Tibial artery (tissue), 4 donors: ENCODE measurements around the gene TMC3.

Source experiments
- DNase-seq, 2 donors: peaks; one replicate each; pipeline ENCODE4 v3.0.0-alpha.2; 2019
- H3K27ac ChIP-seq, 2 donors: fragments of 200-600 bp; sonication (generic) in 1 of 2; 1 replicate in 1 of 2; 2 replicates in 1 of 2; pipeline ENCODE4 v1.5.1; 2018 to 2019; ENCODE audit warnings: mild to moderate bottlenecking in 1 of 2
- H3K27me3 ChIP-seq, 2 donors: fragments of 200-600 bp; sonication (generic) in 1 of 2; one replicate each; pipeline versions ENCODE4 v1.5.1 to v1.6.0; 2016 to 2019
- H3K36me3 ChIP-seq, 3 donors: fragments of 200-600 bp; sonication (generic) in 2 of 3; one replicate each; pipeline ENCODE4 v1.5.1; 2016 to 2019; ENCODE audit warnings: mild to moderate bottlenecking in 2 of 3
- H3K4me1 ChIP-seq, 4 donors: fragments of 200-600 bp; sonication (generic) in 2 of 4; 1 replicate in 3 of 4; 2 replicates in 1 of 4; pipeline ENCODE4 v1.5.1; 2016 to 2019
- H3K4me3 ChIP-seq, 2 donors: fragments of 200-600 bp; sonication (generic) in 1 of 2; 1 replicate in 1 of 2; 2 replicates in 1 of 2; pipeline ENCODE4 v1.5.1; 2018 to 2019; ENCODE audit warnings: mild to moderate bottlenecking in 2 of 2
- H3K9me3 ChIP-seq, 3 donors: fragments of 200-600 bp; sonication (generic) in 1 of 3; one replicate each; pipeline ENCODE4 v1.5.1; 2016 to 2019
- intact Hi-C: fragments of 100-400 bp; cut with DNase I; formaldehyde crosslinking; loops from one replicate; pipeline ENCODE4 v1.15.0; 2023; ENCODE audit warnings: low total_unique reads
- TF ChIP-seq, protein P1 (sequence below), 2 experiments: fragments of 200-600 bp in 1 of 2; fragments of 450-650 bp in 1 of 2; IDR thresholded peaks; one replicate each; pipeline ENCODE4 v1.5.1; 2017 to 2019; ENCODE audit warnings: antibody characterized with exemption in 2 of 2, mild to moderate bottlenecking in 1 of 2, moderate library complexity in 1 of 2

TMC3 gene

GRCh38 chr15:81288616-81289015 lies 85.4 kb downstream of the TMC3 start:
- Histone ChIP-seq H3K4me1 (no peaks in the 10 kb centered on the region), H3K27ac (no peak overlapping the region), H3K27me3 (no peaks in the 10 kb centered on the region), H3K4me3 (no peak overlapping the region), H3K9me3 (no peaks in the 10 kb centered on the region), H3K36me3 (peaks cover 0 to 26% (median 13%) of the 10 kb centered on the region in 3 donors)
- TF ChIP-seq, protein P1, sequence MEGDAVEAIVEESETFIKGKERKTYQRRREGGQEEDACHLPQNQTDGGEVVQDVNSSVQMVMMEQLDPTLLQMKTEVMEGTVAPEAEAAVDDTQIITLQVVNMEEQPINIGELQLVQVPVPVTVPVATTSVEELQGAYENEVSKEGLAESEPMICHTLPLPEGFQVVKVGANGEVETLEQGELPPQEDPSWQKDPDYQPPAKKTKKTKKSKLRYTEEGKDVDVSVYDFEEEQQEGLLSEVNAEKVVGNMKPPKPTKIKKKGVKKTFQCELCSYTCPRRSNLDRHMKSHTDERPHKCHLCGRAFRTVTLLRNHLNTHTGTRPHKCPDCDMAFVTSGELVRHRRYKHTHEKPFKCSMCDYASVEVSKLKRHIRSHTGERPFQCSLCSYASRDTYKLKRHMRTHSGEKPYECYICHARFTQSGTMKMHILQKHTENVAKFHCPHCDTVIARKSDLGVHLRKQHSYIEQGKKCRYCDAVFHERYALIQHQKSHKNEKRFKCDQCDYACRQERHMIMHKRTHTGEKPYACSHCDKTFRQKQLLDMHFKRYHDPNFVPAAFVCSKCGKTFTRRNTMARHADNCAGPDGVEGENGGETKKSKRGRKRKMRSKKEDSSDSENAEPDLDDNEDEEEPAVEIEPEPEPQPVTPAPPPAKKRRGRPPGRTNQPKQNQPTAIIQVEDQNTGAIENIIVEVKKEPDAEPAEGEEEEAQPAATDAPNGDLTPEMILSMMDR (IDR thresholded peaks at IDR 0.05): no peak
- no peak for DNase-seq
- intact Hi-C loops: no loop called here

GRCh38 chr15:81288040-81288439 lies 86.0 kb downstream of the TMC3 start:
- no peak overlapping the region for H3K27ac ChIP-seq
- intact Hi-C loops: no loop called here

DNA sequence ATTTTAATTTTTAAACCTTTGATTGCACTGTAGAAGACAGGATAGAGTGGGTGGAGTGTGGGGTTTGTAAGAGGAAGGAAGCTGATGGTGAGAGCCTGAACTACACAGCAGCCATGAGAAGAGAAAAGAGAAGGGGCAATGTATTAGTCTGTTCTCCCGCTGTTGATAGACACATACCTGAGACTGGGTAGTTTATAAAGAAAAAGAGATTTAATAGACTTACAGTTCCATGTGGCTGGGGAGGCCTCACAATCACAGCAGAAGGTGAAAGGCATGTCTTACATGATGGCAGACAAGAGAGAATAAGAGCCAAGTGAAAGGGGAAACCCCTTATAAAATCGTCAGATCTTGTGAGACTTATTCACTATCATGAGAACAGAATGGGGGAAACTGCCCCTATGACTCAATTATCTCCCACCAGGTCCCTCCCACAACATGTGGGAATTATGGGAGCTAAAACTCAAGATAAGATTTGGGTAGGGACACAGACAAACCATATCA lies 87.3 kb downstream of the TMC3 start:
- Histone ChIP-seq H3K27me3 (no peaks in the 10 kb centered on the region), H3K9me3 (no peaks in the 10 kb centered on the region), H3K36me3 (peaks cover 0 to 14% (median 13%) of the 10 kb centered on the region in 3 donors), H3K4me3 (no peak overlapping the region), H3K27ac (no peak overlapping the region), H3K4me1 (no peaks in the 10 kb centered on the region)
- peak in 1 of 2 donors; percentile 10 for DNase-seq
- intact Hi-C loops: no loop called here
- TF ChIP-seq, protein P1 (IDR thresholded peaks at IDR 0.05): no peak

More at GRCh38 chr15:81288040-81288439, 86.0 kb downstream of the TMC3 start:
- no peaks in the 10 kb centered on the region for H3K4me1 ChIP-seq
- H3K27me3 ChIP-seq: no peaks in the 10 kb centered on the region
- no peak overlapping the region for H3K4me3 ChIP-seq
- DNase-seq: peak in 1 of 2 donors; percentile 7
- H3K36me3 ChIP-seq: peaks cover 0 to 21% (median 12%) of the 10 kb centered on the region in 3 donors
- no peaks in the 10 kb centered on the region for H3K9me3 ChIP-seq
- TF ChIP-seq, protein P1 (IDR thresholded peaks at IDR 0.05): no peak

DNA sequence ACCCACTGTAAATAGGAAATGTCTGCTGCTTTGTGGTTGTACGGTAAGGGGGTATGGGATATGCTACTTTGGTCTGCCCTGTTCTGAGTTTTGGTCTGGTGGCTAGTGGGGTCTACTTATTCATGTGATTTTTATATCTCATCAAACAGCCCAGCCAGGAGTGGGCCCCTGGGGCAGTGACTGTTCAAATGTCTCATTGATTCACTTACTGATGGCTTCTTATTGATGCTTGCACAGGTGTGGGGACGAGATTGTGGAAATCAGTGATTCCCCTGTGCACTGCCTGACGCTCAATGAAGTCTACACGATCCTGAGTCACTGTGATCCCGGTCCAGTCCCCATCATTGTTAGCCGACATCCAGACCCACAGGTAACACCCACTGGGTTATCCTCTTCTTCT lies 88.6 kb downstream of the TMC3 start:
- Histone ChIP-seq H3K4me1 (no peaks in the 10 kb centered on the region), H3K9me3 (no peaks in the 10 kb centered on the region), H3K36me3 (peaks cover 0 to 17% (median 14%) of the 10 kb centered on the region in 3 donors), H3K27ac (no peak overlapping the region), H3K4me3 (no peak overlapping the region), H3K27me3 (no peaks in the 10 kb centered on the region)
- peak in 1 of 2 donors; percentile 28 for DNase-seq
- intact Hi-C loops: no loop called here
- TF ChIP-seq, protein P1 (IDR thresholded peaks at IDR 0.05): no peak

- Histone ChIP-seq H3K36me3 (peaks cover 0 to 27% (median 20%) of the 10 kb centered on the region in 3 donors), H3K27me3 (no peaks in the 10 kb centered on the region), H3K4me1 (no peaks in the 10 kb centered on the region), H3K4me3 (no peak overlapping the region), H3K9me3 (no peaks in the 10 kb centered on the region), H3K27ac (no peak overlapping the region)
- peak in 1 of 2 donors; percentile 34 for DNase-seq
- intact Hi-C loops: no loop called here
- TF ChIP-seq, protein P1 (IDR thresholded peaks at IDR 0.05): no peak
These were observed 89.6 kb downstream of the TMC3 start for GRCh38 chr15:81284256-81285031.
